ENCODE measurements around the gene HSPB8. TPM values are rescaled to one million over a fixed set of nuclear protein-coding genes. Genes with fewer than 3 reads are reported as not detected.

HSPB8 gene
- total RNA-seq, 2 experiments from 2014 or later = not detected

GRCh38 chr12:119159844-119160243 is 18.9 kb upstream of the HSPB8 start:
- Histone ChIP-seq H3K79me2 (ENCODE audit: insufficient read depth, low read depth, low read length) (no peaks in the 10 kb centered on the region), H3K9me2 (ENCODE audit: insufficient read depth, low read length) (no peaks in the 10 kb centered on the region), H2AFZ (ENCODE audit: low read length) (no peak overlapping the region), H4K20me1 (ENCODE audit: insufficient read depth, low read length) (no peaks in the 10 kb centered on the region), H3K4me2 (ENCODE audit: low read length) (no peak overlapping the region), H3K36me3 (ENCODE audit: insufficient read depth, low read length) (no peaks in the 10 kb centered on the region), H3K27ac (ENCODE audit: low read depth, low read length, poor library complexity, severe bottlenecking) (no peak overlapping the region), H3K4me3 (ENCODE audit: low read depth, low read length, poor library complexity, severe bottlenecking) (no peak overlapping the region), H3K4me1 (ENCODE audit: insufficient read depth, low read length, poor library complexity, severe bottlenecking) (no peaks in the 10 kb centered on the region), H3K9me3 (ENCODE audit: low read length) (no peaks in the 10 kb centered on the region)
- no peak for TF ChIP-seq EZH2phosphoT487 (IDR thresholded peaks at IDR 0.05; ENCODE audit: borderline replicate concordance, low read depth, low read length)
- TF ChIP-seq, protein P1, sequence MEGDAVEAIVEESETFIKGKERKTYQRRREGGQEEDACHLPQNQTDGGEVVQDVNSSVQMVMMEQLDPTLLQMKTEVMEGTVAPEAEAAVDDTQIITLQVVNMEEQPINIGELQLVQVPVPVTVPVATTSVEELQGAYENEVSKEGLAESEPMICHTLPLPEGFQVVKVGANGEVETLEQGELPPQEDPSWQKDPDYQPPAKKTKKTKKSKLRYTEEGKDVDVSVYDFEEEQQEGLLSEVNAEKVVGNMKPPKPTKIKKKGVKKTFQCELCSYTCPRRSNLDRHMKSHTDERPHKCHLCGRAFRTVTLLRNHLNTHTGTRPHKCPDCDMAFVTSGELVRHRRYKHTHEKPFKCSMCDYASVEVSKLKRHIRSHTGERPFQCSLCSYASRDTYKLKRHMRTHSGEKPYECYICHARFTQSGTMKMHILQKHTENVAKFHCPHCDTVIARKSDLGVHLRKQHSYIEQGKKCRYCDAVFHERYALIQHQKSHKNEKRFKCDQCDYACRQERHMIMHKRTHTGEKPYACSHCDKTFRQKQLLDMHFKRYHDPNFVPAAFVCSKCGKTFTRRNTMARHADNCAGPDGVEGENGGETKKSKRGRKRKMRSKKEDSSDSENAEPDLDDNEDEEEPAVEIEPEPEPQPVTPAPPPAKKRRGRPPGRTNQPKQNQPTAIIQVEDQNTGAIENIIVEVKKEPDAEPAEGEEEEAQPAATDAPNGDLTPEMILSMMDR (conservative IDR thresholded peaks at IDR 0.05; ENCODE audit: low read length) = no peak
- no peak for DNase-seq (ENCODE audit: low spot score)
- ChIA-PET CTCF (ENCODE audit: unreplicated experiment) (no interaction called here), POLR2A (no interaction called here)
- no TSS peak for BruUV-seq (replicated peaks)
- intact Hi-C loops (cut with micrococcal nuclease; ENCODE audit: unreplicated experiment) = no loop called here

DNA sequence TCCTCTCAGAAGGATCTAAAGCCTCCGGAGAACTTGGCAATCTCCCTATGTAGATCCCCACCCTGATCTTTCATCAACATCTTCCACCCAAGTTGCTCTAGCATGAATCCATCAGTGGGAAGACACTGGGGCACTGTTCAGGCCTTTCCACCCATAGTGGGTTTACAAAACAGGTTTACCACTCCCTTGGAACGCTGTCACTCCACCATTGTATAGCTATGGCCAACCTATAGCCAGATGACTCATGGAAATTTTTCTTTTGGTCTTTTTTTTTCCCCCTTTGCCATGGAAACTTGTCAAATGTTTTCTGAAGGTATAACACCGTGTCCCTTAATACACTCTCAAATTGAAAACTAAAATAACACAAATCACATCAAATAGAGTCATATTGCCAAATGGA is 10.8 kb upstream of the HSPB8 start:
- no peaks in the 10 kb centered on the region for H4K20me1 ChIP-seq (ENCODE audit: insufficient read depth, low read length)
- no peak overlapping the region for H3K4me3 ChIP-seq (ENCODE audit: low read depth, low read length, poor library complexity, severe bottlenecking)
- no peaks in the 10 kb centered on the region for H3K9me2 ChIP-seq (ENCODE audit: insufficient read depth, low read length)
- no peaks in the 10 kb centered on the region for H3K79me2 ChIP-seq (ENCODE audit: insufficient read depth, low read depth, low read length)
- no peaks in the 10 kb centered on the region for H3K9me3 ChIP-seq (ENCODE audit: low read length)
- ChIA-PET CTCF (ENCODE audit: unreplicated experiment) (no interaction called here), POLR2A (no interaction called here)
- H3K4me2 ChIP-seq (ENCODE audit: low read length) = no peak overlapping the region
- H3K4me1 ChIP-seq (ENCODE audit: insufficient read depth, low read length, poor library complexity, severe bottlenecking) = no peaks in the 10 kb centered on the region
- TF ChIP-seq, protein P1 (conservative IDR thresholded peaks at IDR 0.05; ENCODE audit: low read length) = no peak
- TF ChIP-seq EZH2phosphoT487 (IDR thresholded peaks at IDR 0.05; ENCODE audit: borderline replicate concordance, low read depth, low read length) = no peak
- DNase-seq (ENCODE audit: low spot score) = no peak
- intact Hi-C loops (cut with micrococcal nuclease; ENCODE audit: unreplicated experiment) = no loop called here
- no peak overlapping the region for H2AFZ ChIP-seq (ENCODE audit: low read length)
- BruUV-seq (replicated peaks) = no TSS peak
- H3K36me3 ChIP-seq (ENCODE audit: insufficient read depth, low read length) = no peaks in the 10 kb centered on the region
- no peak overlapping the region for H3K27ac ChIP-seq (ENCODE audit: low read depth, low read length, poor library complexity, severe bottlenecking)

DNA sequence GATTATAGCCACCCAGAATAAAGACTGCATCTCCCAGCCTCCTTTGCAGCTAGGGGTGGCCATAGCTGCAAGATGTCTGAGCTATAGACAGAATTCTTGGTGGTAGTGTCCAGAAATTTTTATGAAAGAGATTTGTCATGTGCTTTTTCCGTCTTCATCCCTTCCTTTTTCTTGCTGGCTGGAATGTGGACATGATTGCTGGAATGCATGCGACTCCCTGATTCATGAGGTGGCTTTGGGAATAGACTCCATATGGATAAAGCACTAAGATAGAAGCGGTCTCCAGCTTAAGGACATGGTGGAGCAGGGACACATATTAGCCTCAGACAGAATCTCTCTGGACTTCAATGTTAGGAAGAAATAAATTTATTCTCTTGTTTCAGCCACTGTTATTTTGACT is 10.0 kb upstream of the HSPB8 start:
- no peak for DNase-seq (ENCODE audit: low spot score)
- TF ChIP-seq EZH2phosphoT487 (IDR thresholded peaks at IDR 0.05; ENCODE audit: borderline replicate concordance, low read depth, low read length) = no peak
- TF ChIP-seq, protein P1 (conservative IDR thresholded peaks at IDR 0.05; ENCODE audit: low read length) = no peak
- ChIA-PET CTCF (ENCODE audit: unreplicated experiment) (no interaction called here), POLR2A (no interaction called here)
- H3K4me2 ChIP-seq (ENCODE audit: low read length) = no peak overlapping the region
- no peaks in the 10 kb centered on the region for H3K9me2 ChIP-seq (ENCODE audit: insufficient read depth, low read length)
- intact Hi-C loops (cut with micrococcal nuclease; ENCODE audit: unreplicated experiment) = no loop called here
- no peak overlapping the region for H3K27ac ChIP-seq (ENCODE audit: low read depth, low read length, poor library complexity, severe bottlenecking)
- no peaks in the 10 kb centered on the region for H3K36me3 ChIP-seq (ENCODE audit: insufficient read depth, low read length)
- no peak overlapping the region for H2AFZ ChIP-seq (ENCODE audit: low read length)
- no peaks in the 10 kb centered on the region for H3K4me1 ChIP-seq (ENCODE audit: insufficient read depth, low read length, poor library complexity, severe bottlenecking)
- no peak overlapping the region for H3K4me3 ChIP-seq (ENCODE audit: low read depth, low read length, poor library complexity, severe bottlenecking)
- H3K9me3 ChIP-seq (ENCODE audit: low read length) = no peaks in the 10 kb centered on the region
- no peaks in the 10 kb centered on the region for H3K79me2 ChIP-seq (ENCODE audit: insufficient read depth, low read depth, low read length)
- H4K20me1 ChIP-seq (ENCODE audit: insufficient read depth, low read length) = no peaks in the 10 kb centered on the region
- BruUV-seq (replicated peaks) = no TSS peak
